NCI-H146 (cell line): Measurements from ENCODE around the gene SLC37A1.
A peak's percentile ranks its signal among the peaks of the same experiment; 100 is the strongest.
"Not testable (repeated sequence)": the region's sequence is repeated elsewhere in the genome, so short reads cannot be mapped to it uniquely, and the experiment has no call there.

Experiments used
- DNase-seq: peaks from one replicate; lab custom pipeline; 2025; lab: John Stamatoyannopoulos, UW

The SLC37A1 gene

GRCh38 chr21:42513151-42513984 lies at the start of gene SLC37A1:
Gene SLC37A1, plus strand, starts transcription at chr21:42513852. Its CDS starts 4,603 bp downstream, at chr21:42518455.
- peak; percentile 40 for DNase-seq

GRCh38 chr21:42463861-42464515 lies 49.7 kb upstream of the SLC37A1 start:
- DNase-seq: no peak

DNA sequence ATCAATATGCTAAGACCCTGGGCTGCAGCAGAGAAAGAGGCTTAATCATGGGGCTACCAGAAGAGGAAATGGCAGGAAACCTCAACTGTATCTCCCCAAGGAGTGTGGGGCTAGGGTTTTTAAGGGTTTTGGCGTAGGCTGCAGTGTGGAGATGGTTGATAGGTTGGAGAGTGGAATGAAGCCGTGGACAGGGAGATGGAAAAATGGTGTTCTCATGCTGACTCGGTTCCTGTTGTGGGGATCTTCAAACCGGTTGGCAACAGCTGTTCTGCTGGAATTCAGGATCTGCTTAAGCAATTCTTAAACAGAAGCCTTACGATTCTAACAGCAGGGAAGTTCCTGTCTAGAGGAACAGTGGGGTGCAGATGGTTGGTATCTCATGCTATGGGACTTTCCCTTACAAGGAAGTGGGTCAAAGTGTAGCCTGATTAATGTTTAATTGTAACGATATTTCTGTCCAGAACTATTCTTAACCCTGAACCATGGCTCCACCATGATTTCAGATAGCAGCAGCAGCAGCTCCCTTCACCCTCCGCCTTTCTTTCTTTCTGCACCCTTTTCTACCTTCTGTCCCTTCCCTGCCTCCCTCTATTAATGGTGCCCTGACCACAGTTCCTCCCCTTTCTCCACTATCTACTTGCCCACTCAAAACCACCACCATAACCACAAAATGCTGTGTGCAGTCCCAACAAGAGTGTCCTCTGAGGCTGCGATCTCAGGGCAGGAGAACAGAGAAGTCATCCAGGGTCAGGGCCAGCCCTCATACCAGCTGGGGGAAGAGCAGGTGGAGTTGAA lies 48.4 kb upstream of the SLC37A1 start:
- no peak for DNase-seq

DNA sequence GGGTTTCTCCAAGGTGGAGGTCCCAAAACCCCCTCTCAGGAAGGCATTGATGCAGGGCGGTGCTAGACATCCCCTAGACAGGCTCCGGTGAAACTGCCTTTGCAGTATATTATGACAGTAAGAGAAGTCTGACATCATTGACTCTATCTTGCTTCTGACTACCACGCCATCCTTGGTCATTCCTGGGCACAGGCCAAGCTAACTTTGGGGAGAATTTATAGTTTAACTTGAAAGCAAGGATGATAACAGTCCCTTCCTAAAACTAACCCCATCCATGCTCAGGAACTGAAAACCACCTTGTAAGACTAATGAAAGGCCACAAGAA lies 47.9 kb upstream of the SLC37A1 start:
- no peak for DNase-seq

GRCh38 chr21:42466700-42467099 lies 47.0 kb upstream of the SLC37A1 start:
- DNase-seq: no peak

GRCh38 chr21:42467140-42467983 lies 46.3 kb upstream of the SLC37A1 start:
- DNase-seq: peak; percentile 74

GRCh38 chr21:42468491-42469131 lies 45.0 kb upstream of the SLC37A1 start:
- no peak for DNase-seq

- no peak for DNase-seq
Measured at GRCh38 chr21:42469272-42469671, 44.4 kb upstream of the SLC37A1 start.

GRCh38 chr21:42469726-42470125 lies 43.9 kb upstream of the SLC37A1 start:
- not testable (repeated sequence) for DNase-seq

DNA sequence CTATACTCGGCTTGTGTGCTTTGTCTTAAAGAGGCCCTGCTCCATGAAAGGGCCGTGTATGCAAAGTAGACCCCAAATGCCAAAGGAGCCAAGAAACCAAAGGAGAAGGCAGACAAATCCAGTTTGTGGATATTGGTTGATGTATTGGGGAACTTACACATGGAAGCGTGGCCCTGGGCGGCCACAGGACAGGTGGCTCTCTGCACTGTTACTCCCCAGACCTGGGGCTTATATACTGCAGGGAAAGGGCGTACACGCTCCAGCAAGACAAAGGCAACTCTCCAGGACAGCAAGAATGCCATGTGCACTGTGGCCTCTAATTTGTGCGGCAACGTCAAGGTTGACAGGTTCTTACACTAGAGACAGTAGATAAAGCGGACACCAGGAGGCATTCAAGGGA lies 42.4 kb upstream of the SLC37A1 start:
- no peak for DNase-seq

- DNase-seq: no peak
Measured at GRCh38 chr21:42471716-42472330, 41.8 kb upstream of the SLC37A1 start.

DNA sequence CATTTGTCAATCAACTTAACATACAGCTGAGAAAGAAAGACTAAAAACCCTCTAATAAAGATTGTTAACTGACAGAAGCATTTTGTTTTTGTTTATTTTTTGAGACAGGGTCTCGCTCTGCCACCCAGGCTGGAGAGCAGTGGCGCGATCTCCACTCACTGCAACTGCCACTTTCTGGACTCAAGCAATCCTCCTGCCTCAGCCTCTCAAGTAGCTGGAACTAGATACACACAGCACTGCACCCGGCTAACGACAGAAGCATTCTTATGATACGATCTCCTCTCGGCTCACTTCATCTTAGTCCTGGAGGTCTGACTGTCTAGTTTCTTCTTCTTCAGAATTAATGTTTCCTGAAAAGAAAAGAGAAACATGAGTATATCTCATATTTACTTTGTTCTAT lies 41.1 kb upstream of the SLC37A1 start:
- DNase-seq: no peak

DNA sequence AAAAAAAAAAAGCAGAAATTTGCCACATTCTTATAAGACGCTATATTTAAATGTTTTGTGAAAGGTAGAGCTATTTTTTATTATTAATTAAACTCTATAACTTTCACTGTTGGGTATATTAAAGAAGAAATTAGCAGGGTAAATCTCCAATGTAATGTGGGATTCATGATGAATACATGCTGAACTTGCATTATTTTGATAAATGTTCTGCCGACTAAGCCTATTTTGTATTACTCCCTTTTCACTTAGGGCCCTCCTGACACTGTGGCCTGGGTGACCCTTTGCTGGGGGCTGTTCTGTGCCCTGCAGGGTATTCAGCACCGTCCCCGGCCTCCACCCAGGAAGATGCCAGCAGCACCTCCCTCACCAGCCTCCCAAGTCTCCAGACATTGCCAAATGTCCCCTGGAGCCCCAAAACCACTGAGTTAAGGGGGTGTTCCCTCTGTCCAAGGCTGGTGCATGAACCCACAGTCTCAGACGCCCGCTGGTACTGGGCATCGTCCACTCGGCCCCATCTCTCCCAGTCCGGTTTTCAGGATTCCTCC lies 40.1 kb upstream of the SLC37A1 start:
- no peak for DNase-seq

DNA sequence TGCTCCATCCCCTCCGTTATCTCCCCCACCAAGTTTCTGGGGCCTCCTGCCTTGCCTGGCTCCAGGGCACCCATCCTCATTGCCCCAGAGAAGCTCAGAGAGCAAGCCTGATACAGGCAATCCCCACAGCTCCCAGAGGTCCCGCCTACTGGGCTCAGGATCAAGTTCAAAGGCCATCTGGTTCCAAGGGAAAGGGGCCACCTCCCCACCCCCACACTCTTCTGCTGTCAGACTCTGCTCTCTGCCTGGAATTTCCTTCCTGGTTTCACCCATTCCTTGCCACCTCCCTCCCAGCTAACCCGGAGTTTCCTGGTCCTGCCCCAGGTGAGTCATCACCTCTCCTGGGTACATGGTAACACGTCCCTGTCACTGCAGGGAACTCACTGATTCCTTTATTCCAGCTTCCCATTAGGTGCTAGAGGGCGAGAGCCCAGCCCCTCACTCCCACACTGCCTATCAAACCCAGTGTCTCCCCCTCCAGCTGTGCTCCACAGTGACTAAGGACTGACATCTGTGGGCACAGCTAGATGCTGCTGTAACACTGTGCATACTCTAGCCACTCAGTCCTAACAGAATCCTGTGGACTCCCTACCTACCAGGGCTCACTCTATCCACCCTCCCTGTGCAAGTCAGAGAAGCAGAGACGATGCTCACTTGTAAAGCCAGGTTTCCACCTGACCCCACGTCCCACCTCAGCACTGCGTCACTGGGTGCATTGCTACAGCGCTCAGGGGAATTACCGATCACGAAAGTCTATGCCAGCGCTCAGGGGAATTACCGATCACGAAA lies 39.4 kb upstream of the SLC37A1 start:
- DNase-seq: peak; percentile 20

DNA sequence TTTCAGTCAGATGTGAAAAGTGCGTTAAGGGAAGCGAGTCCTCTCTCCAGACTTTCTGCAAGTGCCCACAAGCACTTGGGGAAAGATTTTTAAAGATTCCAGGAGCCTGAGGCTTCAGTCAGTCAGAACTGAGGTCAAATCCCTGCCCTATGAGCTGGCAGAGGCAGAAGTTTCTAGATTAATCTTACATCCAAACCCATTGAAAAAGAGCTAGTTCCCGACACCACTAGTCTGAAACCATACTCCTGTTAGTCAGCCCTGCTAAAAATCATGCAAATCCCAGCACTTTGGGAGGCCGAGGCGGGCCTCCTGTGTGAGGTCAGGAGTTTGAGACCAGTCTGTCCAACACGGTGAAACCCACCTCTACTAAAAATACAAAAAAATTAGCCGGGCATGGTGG lies 38.6 kb upstream of the SLC37A1 start:
- no peak for DNase-seq

- DNase-seq: no peak
Measured at GRCh38 chr21:42475526-42476387, 37.9 kb upstream of the SLC37A1 start.

DNA sequence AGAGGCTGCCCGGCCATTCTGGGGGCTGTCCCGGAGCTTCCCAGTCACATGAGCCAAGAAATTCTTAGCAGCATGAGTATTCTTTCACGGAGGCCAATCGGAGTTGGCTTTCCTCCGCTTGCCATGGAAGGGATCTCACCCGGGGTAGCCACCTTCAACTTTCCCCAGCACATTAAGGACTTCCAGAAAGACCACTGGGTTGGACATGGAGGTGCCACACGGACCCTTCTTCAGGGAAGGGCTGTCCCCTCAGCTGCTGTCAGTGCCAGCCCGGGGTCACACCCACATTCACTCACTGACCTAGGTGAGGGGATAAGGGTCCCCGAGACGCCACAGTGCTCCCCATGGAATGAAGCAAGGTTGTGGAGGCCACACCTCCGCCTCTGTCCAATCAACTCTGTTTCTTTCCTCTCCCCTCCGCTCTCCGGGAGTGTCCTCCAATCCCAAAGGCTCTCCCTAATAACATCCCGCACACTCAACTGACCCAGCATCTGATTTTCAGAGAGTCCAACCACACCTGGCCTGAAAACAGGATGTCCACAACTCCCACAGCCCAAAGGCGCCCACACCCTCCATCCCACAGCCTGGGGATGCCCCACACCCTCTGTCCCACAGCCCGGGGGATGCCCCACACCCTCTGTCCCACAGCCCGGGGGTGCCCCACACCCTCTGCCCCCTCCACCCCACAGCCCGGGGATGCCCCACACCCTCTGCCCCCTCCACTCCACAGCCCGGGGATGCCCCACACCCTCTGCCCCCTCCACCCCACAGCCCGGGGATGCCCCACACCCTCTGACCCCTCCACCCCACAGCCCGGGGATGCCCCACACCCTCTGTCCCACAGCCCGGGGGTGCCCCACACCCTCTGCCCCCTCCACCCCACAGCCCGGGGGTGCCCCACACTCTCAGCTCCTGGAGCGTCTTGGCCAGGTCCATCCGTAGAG lies 37.0 kb upstream of the SLC37A1 start:
- DNase-seq: no peak

DNA sequence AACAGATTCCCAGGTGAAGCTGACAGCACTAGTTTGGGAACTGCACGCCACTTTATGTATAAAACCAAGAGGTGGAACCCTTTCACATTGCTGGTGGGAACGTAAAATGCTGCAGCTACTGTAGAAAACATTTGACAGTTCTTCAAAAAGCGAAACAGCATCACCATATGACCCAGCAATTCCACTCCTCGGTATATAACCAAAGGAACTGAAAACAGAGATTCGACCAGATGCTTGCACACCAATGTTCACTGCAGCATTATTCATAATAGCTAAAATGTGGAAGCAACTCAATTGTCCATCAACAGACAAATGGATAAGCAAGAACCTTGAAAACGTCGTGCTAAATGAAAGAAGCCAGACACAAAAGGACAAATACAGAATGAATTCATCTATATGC lies 35.1 kb upstream of the SLC37A1 start:
- no peak for DNase-seq
